Large intestine (tissue), 3 donors: Measurements from ENCODE around the gene HIVEP3. TPM values are rescaled to one million over a fixed set of nuclear protein-coding genes. Genes with fewer than 3 reads are reported as not detected.

Experiments used
- DNase-seq, 2 donors: peaks; one replicate each; pipeline versions ENCODE4 v3.0.0 to v3.0.0-alpha.2; 2013
- H3K27ac ChIP-seq: one replicate; pipeline ENCODE4 v1.5.1; 2013; ENCODE audit warnings: low read length
- H3K27me3 ChIP-seq: 2 replicates; pipeline ENCODE4 v1.6.1; 2013; ENCODE audit warnings: low read length; ENCODE audit not compliant: control insufficient read depth, insufficient read depth
- H3K36me3 ChIP-seq: 2 replicates; pipeline ENCODE4 v1.6.1; 2013; ENCODE audit warnings: low read length; ENCODE audit not compliant: control insufficient read depth, insufficient read depth
- H3K4me1 ChIP-seq: one replicate; pipeline ENCODE4 v1.6.1; 2013; ENCODE audit warnings: low read length; ENCODE audit not compliant: control insufficient read depth, insufficient read depth
- H3K4me3 ChIP-seq: one replicate; pipeline ENCODE4 v1.5.1; 2013; ENCODE audit warnings: low read length
- H3K9me3 ChIP-seq: one replicate; pipeline ENCODE4 v1.6.1; 2013; ENCODE audit warnings: mild to moderate bottlenecking, low read depth, low read length, moderate library complexity; ENCODE audit not compliant: control insufficient read depth
- WGBS: methylation state at CpG from one replicate; pipeline ENCODE4 v1.1.5; 2013; ENCODE audit warnings: low lambda C conversion rate; ENCODE audit not compliant: insufficient coverage; 5-methylcytosine and 5-hydroxymethylcytosine counted together
- polyA plus RNA-seq: library from polyadenylated mRNA; unstranded; fragments of 120-200 nt; gene quantifications from one replicate; pipeline ENCODE4 v1.2.1, GENCODE V29; 2013

The HIVEP3 gene
- polyA plus RNA-seq, 1 donor: 2.6 TPM

DNA sequence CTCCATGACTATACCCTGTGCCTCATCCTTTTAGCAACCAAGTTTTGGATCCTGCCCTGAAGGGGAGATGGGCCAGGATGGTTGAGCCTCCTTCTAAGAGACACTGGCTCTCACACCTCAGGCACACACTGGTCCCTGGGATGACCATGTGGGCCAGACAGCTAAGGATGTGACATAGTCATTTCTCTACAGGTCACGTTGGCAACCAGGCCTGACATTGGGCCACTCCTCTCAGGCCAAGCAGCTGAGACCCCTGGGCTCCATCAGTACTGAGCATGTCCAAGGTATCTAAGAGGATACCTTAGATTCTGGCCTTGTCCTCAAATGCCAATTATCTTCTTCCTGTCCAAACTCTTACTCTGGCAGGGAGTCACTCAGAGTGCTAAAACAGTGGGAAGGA lies 238.7 kb downstream of the HIVEP3 start:
- H3K4me3 ChIP-seq: no peak overlapping the region
- H3K27me3 ChIP-seq: peaks cover 5% of the 10 kb centered on the region
- no peaks in the 10 kb centered on the region for H3K9me3 ChIP-seq
- DNase-seq: no peak
- WGBS: no CpG with 5 or more reads among the region's 1 CpG
- H3K36me3 ChIP-seq: no peaks in the 10 kb centered on the region
- H3K4me1 ChIP-seq: no peaks in the 10 kb centered on the region
- no peak overlapping the region for H3K27ac ChIP-seq

DNA sequence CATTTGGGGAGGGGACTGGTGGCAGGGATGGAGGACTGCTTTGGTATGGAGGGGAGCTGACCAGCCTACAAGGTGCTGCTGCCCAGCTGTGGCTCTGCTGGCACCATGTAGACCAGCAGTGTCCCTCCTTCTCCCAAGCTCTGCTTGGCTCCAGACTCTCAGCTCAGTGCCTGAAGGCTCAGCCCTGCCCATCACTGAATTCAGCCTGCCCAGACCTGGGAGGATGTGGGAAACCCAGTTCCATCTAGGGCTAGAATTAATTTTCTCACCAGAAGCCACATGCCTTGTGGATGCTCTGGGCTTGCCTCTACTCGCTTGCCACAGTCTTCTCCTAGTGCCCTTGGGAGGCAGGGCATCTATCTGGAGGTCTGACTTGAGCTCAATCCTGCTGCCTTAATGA lies 239.2 kb downstream of the HIVEP3 start:
- Histone ChIP-seq H3K9me3 (no peaks in the 10 kb centered on the region), H3K4me1 (no peaks in the 10 kb centered on the region), H3K27ac (no peak overlapping the region), H3K4me3 (no peak overlapping the region), H3K27me3 (peaks cover 6% of the 10 kb centered on the region), H3K36me3 (no peaks in the 10 kb centered on the region)
- DNase-seq: no peak
- WGBS: no CpG with 5 or more reads among the region's 1 CpG

DNA sequence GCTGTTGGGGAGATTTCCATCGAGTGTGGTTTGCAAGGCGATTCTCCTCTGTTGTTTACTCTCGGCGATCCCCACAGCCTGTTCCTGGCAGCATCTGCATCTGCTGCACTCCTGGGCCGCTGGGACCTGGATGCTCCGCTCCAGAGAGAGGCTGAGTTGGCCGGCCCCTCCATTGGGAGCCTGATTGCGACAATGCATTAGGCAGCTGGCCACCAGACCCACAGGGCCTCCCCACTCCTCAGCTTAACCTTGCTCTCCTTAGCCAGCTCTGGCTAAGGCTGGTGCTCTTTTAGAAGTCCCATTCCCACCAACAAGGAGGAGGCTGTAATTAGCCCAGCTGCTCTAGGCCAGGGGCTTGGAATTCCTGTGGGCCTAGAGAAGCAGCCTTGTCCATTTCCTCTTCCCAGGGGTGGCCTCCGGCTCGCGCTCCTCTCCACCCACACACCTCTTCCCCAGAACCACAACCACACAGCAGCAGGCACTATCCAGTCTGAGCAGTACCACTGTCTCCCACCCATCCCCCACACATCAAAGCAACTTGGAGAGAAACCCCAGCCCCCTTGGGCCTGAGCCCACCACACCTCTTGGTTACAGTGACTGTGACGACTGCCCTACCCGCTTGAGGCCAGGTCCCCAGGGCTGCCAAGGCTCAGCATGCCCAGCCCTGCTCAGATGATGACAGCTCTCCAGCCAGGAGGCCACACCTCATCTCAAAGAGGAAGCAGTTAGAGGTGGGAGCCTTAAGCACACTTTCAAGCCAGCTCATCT lies 240.4 kb downstream of the HIVEP3 start:
- H3K4me1 ChIP-seq: no peaks in the 10 kb centered on the region
- peak in 1 of 2 donors; percentile 20 for DNase-seq
- no CpG with 5 or more reads among the region's 13 CpGs for WGBS

DNA sequence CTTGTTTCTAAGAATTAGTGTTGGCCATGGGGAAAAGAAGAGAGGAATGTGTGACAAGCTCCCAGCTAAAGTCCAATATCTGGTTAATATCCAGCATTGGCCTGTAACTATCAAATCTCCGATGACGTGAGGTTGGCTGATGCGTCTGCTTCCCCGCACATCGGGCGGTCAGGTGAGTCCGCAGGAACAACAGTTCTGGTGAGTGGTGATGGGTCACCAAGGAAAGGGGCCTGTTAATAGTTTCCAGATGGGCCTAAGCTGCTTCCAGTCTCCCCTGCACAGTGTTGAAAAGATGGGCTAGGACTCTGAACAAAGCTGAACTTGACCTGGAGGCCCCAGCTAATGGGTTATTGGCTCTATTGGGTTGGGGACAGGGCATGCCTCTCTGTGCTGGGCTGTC lies 241.1 kb downstream of the HIVEP3 start:
- Histone ChIP-seq H3K9me3 (no peaks in the 10 kb centered on the region), H3K27ac (no peak overlapping the region), H3K4me1 (no peaks in the 10 kb centered on the region), H3K27me3 (peaks cover 13% of the 10 kb centered on the region), H3K4me3 (no peak overlapping the region), H3K36me3 (no peaks in the 10 kb centered on the region)
- WGBS: no CpG with 5 or more reads among the region's 7 CpGs
- DNase-seq: no peak

More for the DNA sequence above, 240.4 kb downstream of the HIVEP3 start:
- no peaks in the 10 kb centered on the region for H3K9me3 ChIP-seq
- H3K27me3 ChIP-seq: peaks cover 13% of the 10 kb centered on the region
- no peaks in the 10 kb centered on the region for H3K36me3 ChIP-seq
- H3K4me3 ChIP-seq: no peak overlapping the region
- H3K27ac ChIP-seq: no peak overlapping the region

DNA sequence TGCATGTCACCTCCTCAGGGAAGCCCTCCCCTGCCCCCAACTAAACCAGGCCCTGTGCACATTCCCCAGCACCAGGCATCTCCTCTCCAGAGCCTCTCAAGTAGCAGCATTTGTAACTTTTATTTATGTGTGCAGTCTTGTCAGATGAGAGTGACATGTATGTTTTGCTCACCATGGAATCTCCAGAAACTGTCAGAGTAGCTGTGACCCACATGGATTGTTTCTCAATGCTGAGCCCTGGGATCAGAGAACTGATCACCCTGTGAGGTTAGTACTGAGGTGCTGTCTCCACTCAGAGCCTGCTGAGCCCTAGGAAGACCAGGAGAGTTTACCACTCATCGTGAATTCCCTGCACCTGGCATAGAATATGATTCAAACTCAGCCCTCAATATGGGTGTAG lies 243.3 kb downstream of the HIVEP3 start:
- Histone ChIP-seq H3K27me3 (peaks cover 17% of the 10 kb centered on the region), H3K4me3 (no peak overlapping the region)
- no CpG with 5 or more reads among the region's 1 CpG for WGBS

DNA sequence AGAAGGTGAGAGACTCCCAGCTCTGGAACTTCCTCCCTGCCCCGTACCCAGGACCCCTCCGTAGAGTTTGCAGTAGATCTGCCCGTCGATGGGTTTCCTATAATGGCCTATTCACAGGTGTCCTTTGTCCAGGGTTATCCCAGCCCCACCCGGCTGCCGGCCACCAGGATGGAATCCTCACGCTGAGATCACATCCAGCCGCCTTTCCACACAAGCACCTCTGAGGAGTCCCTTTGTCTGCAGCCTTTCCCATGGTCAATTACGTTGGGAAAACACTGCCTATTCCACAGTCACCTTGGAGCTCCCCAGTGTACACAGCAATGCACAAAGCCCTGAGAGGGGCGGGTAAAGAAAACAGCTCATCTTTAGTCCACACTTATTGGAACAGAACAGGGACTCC lies 244.2 kb downstream of the HIVEP3 start:
- no peak overlapping the region for H3K4me3 ChIP-seq
- H3K4me1 ChIP-seq: no peaks in the 10 kb centered on the region
- no peak for DNase-seq
- H3K36me3 ChIP-seq: no peaks in the 10 kb centered on the region
- no peaks in the 10 kb centered on the region for H3K9me3 ChIP-seq
- H3K27me3 ChIP-seq: peaks cover 17% of the 10 kb centered on the region
- no CpG with 5 or more reads among the region's 10 CpGs for WGBS
- H3K27ac ChIP-seq: no peak overlapping the region

More for the DNA sequence above, 243.3 kb downstream of the HIVEP3 start:
- H3K27ac ChIP-seq: no peak overlapping the region
- no peaks in the 10 kb centered on the region for H3K36me3 ChIP-seq
- no peak for DNase-seq
- no peaks in the 10 kb centered on the region for H3K4me1 ChIP-seq
- H3K9me3 ChIP-seq: no peaks in the 10 kb centered on the region

DNA sequence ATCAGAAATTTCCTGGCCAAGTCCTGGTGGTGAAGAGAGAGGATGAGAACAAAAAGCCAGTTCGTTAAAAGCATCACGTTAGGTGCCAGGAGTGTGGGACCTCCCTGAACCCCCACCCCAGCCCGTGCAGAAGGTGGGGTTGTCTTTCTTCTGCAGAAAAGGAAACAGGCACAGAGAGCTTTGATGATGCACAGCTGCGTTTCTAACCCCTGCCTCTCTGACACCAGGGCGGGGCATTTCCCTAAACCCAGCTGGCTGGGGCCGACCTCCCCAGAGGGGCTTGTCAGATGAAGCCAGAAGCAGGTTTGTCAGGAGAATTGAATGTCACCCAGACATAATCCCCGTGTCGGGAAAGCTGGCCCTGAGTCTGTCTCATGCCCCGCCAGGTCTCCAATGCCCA lies 244.9 kb downstream of the HIVEP3 start:
- Histone ChIP-seq H3K9me3 (no peaks in the 10 kb centered on the region), H3K4me3 (no peak overlapping the region), H3K27ac (no peak overlapping the region), H3K27me3 (peaks cover 17% of the 10 kb centered on the region), H3K4me1 (no peaks in the 10 kb centered on the region), H3K36me3 (no peaks in the 10 kb centered on the region)
- no peak for DNase-seq
- WGBS: 100% methylated on average over 1 of the region's 9 CpGs

DNA sequence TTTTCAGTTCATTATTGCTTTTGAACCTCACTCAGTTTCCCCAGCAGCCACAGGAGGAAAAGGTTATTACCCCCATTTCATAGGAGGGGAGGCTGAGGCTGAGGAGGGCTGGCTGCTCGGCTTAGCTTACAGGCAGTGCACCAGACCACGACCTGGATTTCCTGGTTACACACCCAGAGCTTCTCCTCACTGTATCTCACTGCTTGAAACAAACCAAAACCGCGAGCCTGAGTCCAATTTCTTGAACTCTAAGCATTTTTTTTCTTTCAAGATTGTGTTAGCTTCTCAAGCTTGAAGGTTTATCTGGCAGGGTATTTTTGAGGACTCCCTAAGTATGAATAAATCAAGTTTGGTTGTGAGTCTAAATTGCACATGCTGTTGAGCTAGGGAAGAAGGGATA lies 245.3 kb downstream of the HIVEP3 start:
- 70% methylated on average over 2 of the region's 4 CpGs for WGBS
- DNase-seq: no peak

DNA sequence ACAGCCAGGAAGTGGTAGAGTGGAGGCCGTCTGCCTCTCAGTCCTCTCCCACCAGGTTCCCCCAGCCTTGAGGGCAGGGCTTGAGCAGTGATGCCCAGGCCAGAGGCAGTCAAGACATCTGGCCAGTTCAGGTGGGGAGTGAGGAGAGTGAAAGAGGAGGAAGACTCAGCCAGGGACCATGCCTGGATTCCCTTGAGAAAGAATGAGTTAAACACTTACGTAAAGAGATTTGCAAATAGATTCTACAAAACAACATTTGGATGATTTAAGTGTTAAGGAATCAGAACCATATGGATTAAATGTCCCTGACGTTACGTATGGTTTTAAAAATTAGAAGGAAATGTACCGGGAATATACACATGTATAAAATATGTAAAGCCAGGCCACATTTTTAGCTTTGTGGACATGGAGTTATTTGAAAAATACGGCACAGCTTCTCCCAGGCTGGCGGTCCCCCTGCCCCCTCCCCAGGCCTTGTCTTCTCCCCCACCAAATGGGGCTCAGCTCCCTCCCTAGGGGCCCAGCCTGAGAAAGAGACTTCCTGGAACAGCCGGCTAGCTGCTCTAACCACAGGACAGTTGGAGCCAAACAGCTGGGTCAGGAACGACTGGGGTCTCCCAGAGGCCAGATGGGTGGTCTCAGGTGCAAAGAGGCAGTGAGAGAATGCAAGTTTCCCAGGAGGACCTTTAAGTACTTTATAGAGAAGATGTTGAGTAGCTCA lies 245.9 kb downstream of the HIVEP3 start:
- H3K27me3 ChIP-seq: peaks cover 17% of the 10 kb centered on the region
- H3K36me3 ChIP-seq: no peaks in the 10 kb centered on the region
- H3K4me1 ChIP-seq: no peaks in the 10 kb centered on the region
- H3K4me3 ChIP-seq: no peak overlapping the region
- peak in 1 of 2 donors; percentile 14 for DNase-seq
- no peak overlapping the region for H3K27ac ChIP-seq
- WGBS: 85% methylated on average over 2 of the region's 9 CpGs
- H3K9me3 ChIP-seq: no peaks in the 10 kb centered on the region

More for the DNA sequence above, 245.3 kb downstream of the HIVEP3 start:
- no peak overlapping the region for H3K27ac ChIP-seq
- H3K27me3 ChIP-seq: peaks cover 17% of the 10 kb centered on the region
- H3K4me1 ChIP-seq: no peaks in the 10 kb centered on the region
- H3K4me3 ChIP-seq: no peak overlapping the region
- no peaks in the 10 kb centered on the region for H3K36me3 ChIP-seq
- H3K9me3 ChIP-seq: no peaks in the 10 kb centered on the region

DNA sequence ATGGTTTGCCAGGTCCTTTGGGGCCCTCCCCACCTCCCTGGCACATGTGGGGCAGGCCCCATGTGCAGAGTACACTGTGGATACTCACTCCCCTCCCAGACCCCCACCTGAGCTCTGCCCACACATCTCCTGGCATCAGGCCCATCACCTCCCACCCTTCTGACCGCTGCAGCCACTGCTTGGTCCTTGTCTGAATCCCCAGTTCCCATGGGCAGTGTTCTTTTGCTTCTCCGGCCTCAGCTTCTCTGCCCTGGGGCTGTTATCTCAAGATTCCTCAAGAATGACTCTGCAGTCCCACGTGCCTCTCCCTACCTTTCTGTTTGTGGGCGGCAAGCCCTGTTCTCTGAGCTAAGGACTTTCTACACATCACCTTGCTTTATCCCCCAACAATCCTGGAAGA lies 246.5 kb downstream of the HIVEP3 start:
- no peaks in the 10 kb centered on the region for H3K36me3 ChIP-seq
- no peak for DNase-seq
- no peaks in the 10 kb centered on the region for H3K9me3 ChIP-seq
- H3K4me1 ChIP-seq: no peaks in the 10 kb centered on the region
- peaks cover 17% of the 10 kb centered on the region for H3K27me3 ChIP-seq
- no CpG with 5 or more reads among the region's 4 CpGs for WGBS
- H3K27ac ChIP-seq: no peak overlapping the region
- no peak overlapping the region for H3K4me3 ChIP-seq
